Measurements from ENCODE around the gene CFAP99. TPM values are rescaled to one million over a fixed set of nuclear protein-coding genes. Genes with fewer than 3 reads are reported as not detected.

The CFAP99 gene
- polyA plus RNA-seq, 3 donors, result 0.15 to 0.27 TPM; not detected in 1

- H3K9me3 Mint-ChIP-seq, result peaks cover 10 to 24% (median 16%) of the 10 kb centered on the region in 7 donors
- H3K4me1 Mint-ChIP-seq, result no peaks in the 10 kb centered on the region
- intact Hi-C loops (cut with micrococcal nuclease), result no loop called here
- H3K36me3 Mint-ChIP-seq, result peaks cover 0 to 5% of the 10 kb centered on the region in 2 donors
- Histone ChIP-seq H3K9ac (ENCODE audit: insufficient read depth, low read length, poor library complexity, severe bottlenecking) (no peak overlapping the region), H3K4me3 (replicated peaks in 1 of 3; ENCODE audit: low read depth in 2 of 3, low read length in 3 of 3) (no peak overlapping the region), H3K4me2 (replicated peaks; ENCODE audit: extremely low read depth, low read length, poor library complexity, severe bottlenecking) (no peak overlapping the region), H3K27me3 (ENCODE audit: control insufficient read depth in 2 of 2, insufficient read depth in 2 of 2, low read length in 2 of 2) (no peaks in the 10 kb centered on the region), H3K27ac (ENCODE audit: low read depth in 1 of 2, low read length in 2 of 2) (no peak overlapping the region), H3K4me1 (ENCODE audit: control insufficient read depth in 1 of 2, insufficient read depth in 2 of 2, low read length in 2 of 2) (no peaks in the 10 kb centered on the region), H3K79me2 (ENCODE audit: insufficient read depth, low read length) (no peaks in the 10 kb centered on the region), H3K9me3 (replicated peaks in 1 of 2; ENCODE audit: control insufficient read depth in 1 of 2, insufficient read depth in 1 of 2, low read length in 2 of 2) (peaks cover 7 to 17% of the 10 kb centered on the region in 2 donors), H2AFZ (ENCODE audit: insufficient read depth, low read depth, low read length, poor library complexity, severe bottlenecking) (no peak overlapping the region), H4K20me1 (ENCODE audit: insufficient read depth, low read length) (no peaks in the 10 kb centered on the region), H3K36me3 (replicated peaks in 1 of 2; ENCODE audit: control insufficient read depth in 1 of 2, insufficient read depth in 2 of 2, low read length in 2 of 2) (no peaks in the 10 kb centered on the region)
- 92% methylated on average over 6 of the region's 7 CpGs for WGBS (ENCODE audit: insufficient coverage)
- H3K4me3 Mint-ChIP-seq, result no peak overlapping the region
- H3K27me3 Mint-ChIP-seq (ENCODE audit: low read depth in 3 of 3), result peaks cover 0 to 5% (median 2%) of the 10 kb centered on the region in 3 donors
- no peak for TF ChIP-seq CTCF (IDR thresholded peaks at IDR 0.05)
- no peak overlapping the region for H3K27ac Mint-ChIP-seq
- no peak for DNase-seq
These were observed 45.2 kb upstream of the CFAP99 start for GRCh38 chr4:2373532-2373931.

GRCh38 chr4:2375427-2375826 is 43.3 kb upstream of the CFAP99 start:
- H3K27ac Mint-ChIP-seq, result no peak overlapping the region
- Histone ChIP-seq H3K36me3 (replicated peaks in 1 of 2; ENCODE audit: control insufficient read depth in 1 of 2, insufficient read depth in 2 of 2, low read length in 2 of 2) (no peaks in the 10 kb centered on the region), H3K9ac (ENCODE audit: insufficient read depth, low read length, poor library complexity, severe bottlenecking) (no peak overlapping the region), H3K27ac (ENCODE audit: low read depth in 1 of 2, low read length in 2 of 2) (no peak overlapping the region), H3K79me2 (ENCODE audit: insufficient read depth, low read length) (no peaks in the 10 kb centered on the region), H3K4me1 (ENCODE audit: control insufficient read depth in 1 of 2, insufficient read depth in 2 of 2, low read length in 2 of 2) (no peaks in the 10 kb centered on the region), H3K4me3 (replicated peaks in 1 of 3; ENCODE audit: low read depth in 2 of 3, low read length in 3 of 3) (no peak overlapping the region), H3K9me3 (replicated peaks in 1 of 2; ENCODE audit: control insufficient read depth in 1 of 2, insufficient read depth in 1 of 2, low read length in 2 of 2) (peaks cover 0 to 6% of the 10 kb centered on the region in 2 donors), H3K4me2 (replicated peaks; ENCODE audit: extremely low read depth, low read length, poor library complexity, severe bottlenecking) (no peak overlapping the region), H2AFZ (ENCODE audit: insufficient read depth, low read depth, low read length, poor library complexity, severe bottlenecking) (no peak overlapping the region), H4K20me1 (ENCODE audit: insufficient read depth, low read length) (no peaks in the 10 kb centered on the region), H3K27me3 (ENCODE audit: control insufficient read depth in 2 of 2, insufficient read depth in 2 of 2, low read length in 2 of 2) (no peaks in the 10 kb centered on the region)
- no peak overlapping the region for H3K4me3 Mint-ChIP-seq
- no peak for TF ChIP-seq CTCF (IDR thresholded peaks at IDR 0.05)
- peaks cover 3 to 16% (median 9%) of the 10 kb centered on the region in 7 donors for H3K9me3 Mint-ChIP-seq
- intact Hi-C loops (cut with micrococcal nuclease), result no loop called here
- 80% methylated on average over 2 of the region's 10 CpGs for WGBS (ENCODE audit: insufficient coverage)
- H3K36me3 Mint-ChIP-seq, result peaks cover 0 to 5% of the 10 kb centered on the region in 2 donors
- peaks cover 2 to 3% (median 2%) of the 10 kb centered on the region in 3 donors for H3K27me3 Mint-ChIP-seq (ENCODE audit: low read depth in 3 of 3)
- no peak for DNase-seq
- H3K4me1 Mint-ChIP-seq, result no peaks in the 10 kb centered on the region
